HepG2 (cell line): ENCODE results near the gene HENMT1. TPM values are rescaled to one million over a fixed set of nuclear protein-coding genes. Genes with fewer than 3 reads are reported as not detected.

ENCODE experiments used
- ATAC-seq: fragments of 200-7000 bp; cut with Tn5 transposase; 3 replicates; pipeline ENCODE4 v1.9.1; 2020; ENCODE audit warnings: mild to moderate bottlenecking, moderate library complexity
- BruUV-seq: library from RNA; stranded (reverse); fragments of 400-500 nt; replicated peaks from 2 replicates; lab custom pipeline; 2021; lab: Mats Ljungman, UMichigan
- CTCF ChIA-PET: fragments of 300-600 bp; formaldehyde crosslinking; extraction: SDS; loops from one replicate; lab custom pipeline; 2021; ENCODE audit warnings: low total read pairs, inconsistent platforms, low intra/inter-chr PET ratio; lab: Yijun Ruan, JAX
- POLR2A ChIA-PET: fragments of 350-600 bp; sonication (Branson Sonifier 250); formaldehyde crosslinking; loops from one replicate; lab custom pipeline; 2020; ENCODE audit warnings: antibody characterized with exemption, inconsistent platforms; lab: Yijun Ruan, JAX
- DNase-seq: peaks from one replicate; pipeline ENCODE4 v3.0.0-alpha.2; 2015; ENCODE audit warnings: low spot score
- FAIRE-seq: peaks from 3 replicates; lab custom pipeline; 2011; peaks lifted over from hg19 to GRCh38; lab: Jason Lieb, UNC
- H2AFZ ChIP-seq: one replicate; pipeline ENCODE4 v1.6.1; 2011; ENCODE audit warnings: low read length, inconsistent platforms
- H3K27ac ChIP-seq: fragments of 300-600 bp; 3 replicates; pipeline ENCODE4 v1.8.0; 2011; ENCODE audit warnings: mixed run types, mild to moderate bottlenecking, mixed read lengths, low read length, inconsistent platforms; ENCODE audit not compliant: insufficient read depth; ENCODE audit errors: extremely low read length
- H3K27me3 ChIP-seq, 2 experiments: fragments of 200-600 bp in 1 of 2; 2 replicates in 1 of 2; 3 replicates in 1 of 2; pipeline versions ENCODE4 v1.6.0 to v1.8.0; 2011; ENCODE audit warnings: low read length in 2 of 2, mild to moderate bottlenecking in 2 of 2, moderate library complexity in 2 of 2, inconsistent platforms in 1 of 2; ENCODE audit not compliant: insufficient read depth in 2 of 2, control insufficient read depth in 1 of 2
- H3K36me3 ChIP-seq, 2 experiments: fragments of 200-600 bp in 1 of 2; replicated peaks in 1 of 2; 2 replicates in 1 of 2; 3 replicates in 1 of 2; pipeline versions ENCODE4 v1.5.1 to v1.8.0; 2011; ENCODE audit warnings: low read length in 2 of 2, inconsistent platforms in 1 of 2; ENCODE audit not compliant: insufficient read depth in 2 of 2, control insufficient read depth in 1 of 2
- H3K4me1 ChIP-seq: 2 replicates; pipeline ENCODE4 v1.5.1; 2012; ENCODE audit warnings: low read length, inconsistent platforms; ENCODE audit not compliant: insufficient read depth
- H3K4me2 ChIP-seq: 2 replicates; pipeline ENCODE4 v1.6.0; 2011; ENCODE audit warnings: low read depth, low read length, inconsistent platforms
- H3K4me3 ChIP-seq, 3 experiments: fragments of 200-600 bp in 1 of 3; sonication (generic), shearing (Covaris generic) in 1 of 3; replicated peaks in 1 of 3; 2 replicates each; pipeline ENCODE4 v1.5.1; 2011 to 2016; ENCODE audit warnings: low read length in 3 of 3, inconsistent platforms in 2 of 3, low read depth in 2 of 3, mild to moderate bottlenecking in 2 of 3, control low read depth in 1 of 3, mixed read lengths in 1 of 3; ENCODE audit not compliant: insufficient read depth in 1 of 3
- H3K79me2 ChIP-seq: one replicate; pipeline ENCODE4 v1.6.1; 2011; ENCODE audit warnings: low read length, inconsistent platforms; ENCODE audit not compliant: insufficient read depth
- H3K9ac ChIP-seq: 2 replicates; pipeline ENCODE4 v1.6.0; 2011; ENCODE audit warnings: mild to moderate bottlenecking, low read depth, low read length, inconsistent platforms; ENCODE audit not compliant: insufficient read depth
- H3K9me3 ChIP-seq: 2 replicates; pipeline ENCODE4 v1.5.1; 2012; ENCODE audit warnings: mild to moderate bottlenecking, low read length
- H4K20me1 ChIP-seq: 2 replicates; pipeline ENCODE4 v1.6.0; 2011; ENCODE audit warnings: inconsistent platforms, mild to moderate bottlenecking, low read length, moderate library complexity; ENCODE audit not compliant: insufficient read depth
- FUBP1 ChIP-seq: sonication (generic); formaldehyde crosslinking; IDR thresholded peaks from 2 replicates; pipeline ENCODE4 v1.5.1; 2020; ENCODE audit warnings: missing genetic modification reagents, mild to moderate bottlenecking, borderline replicate concordance
- GLMP ChIP-seq: sonication (generic); formaldehyde crosslinking; IDR thresholded peaks from 2 replicates; pipeline ENCODE4 v1.9.0; 2021; ENCODE audit warnings: missing genetic modification reagents, mild to moderate bottlenecking, borderline replicate concordance
- PLSCR1 ChIP-seq: sonication (generic); formaldehyde crosslinking; IDR thresholded peaks from 2 replicates; pipeline ENCODE4 v1.5.0; 2020; ENCODE audit warnings: missing genetic modification reagents, mild to moderate bottlenecking, borderline replicate concordance
- WGBS: methylation state at CpG from one replicate; pipeline ENCODE4 v1.1.6; 2017; ENCODE audit warnings: low lambda C conversion rate; 5-methylcytosine and 5-hydroxymethylcytosine counted together
- in situ Hi-C: cut with HindIII; loops from 2 replicates; pipeline ENCODE4 v1.10.0; 2017; ENCODE audit warnings: low pct_unique_long_range_greater_than_20kb; ENCODE audit not compliant: extremely low pct_ligation_motif_present
- intact Hi-C: fragments of 100-400 bp; cut with micrococcal nuclease; formaldehyde crosslinking; loops from one replicate; pipeline ENCODE4 v1.10.0; 2022; ENCODE audit not compliant: unreplicated experiment
- polyA plus RNA-seq, 8 experiments: library from polyadenylated mRNA; depleted of rRNA in 3 of 8; stranded (reverse) in 7 of 8; unstranded in 1 of 8; fragments of >200 nt; fragmentation: Illumina TruSeq in 4 of 8; extraction: Trizol in 4 of 8; gene quantifications; 2 replicates each; pipeline versions ENCODE4 v1.2.1 to v1.2.3, GENCODE V29; 2011 to 2016; ENCODE audit warnings: low read depth in 4 of 8, missing spikeins in 1 of 8, mixed read lengths in 1 of 8; ENCODE audit not compliant: insufficient read depth in 1 of 8
- total RNA-seq, 5 experiments: library from RNA; depleted of rRNA; stranded (reverse); fragments of >200 nt; fragmentation: Illumina TruSeq; extraction: Trizol; gene quantifications; 2 replicates each; pipeline ENCODE4 v1.2.3, GENCODE V29; 2016; ENCODE audit warnings: low read depth in 1 of 5

HENMT1 gene
- total and polyA plus RNA-seq, 2 of the 13 experiments (the other 11 are each of a cell fraction or from before 2014, with no cell fraction given) = not detected

DNA sequence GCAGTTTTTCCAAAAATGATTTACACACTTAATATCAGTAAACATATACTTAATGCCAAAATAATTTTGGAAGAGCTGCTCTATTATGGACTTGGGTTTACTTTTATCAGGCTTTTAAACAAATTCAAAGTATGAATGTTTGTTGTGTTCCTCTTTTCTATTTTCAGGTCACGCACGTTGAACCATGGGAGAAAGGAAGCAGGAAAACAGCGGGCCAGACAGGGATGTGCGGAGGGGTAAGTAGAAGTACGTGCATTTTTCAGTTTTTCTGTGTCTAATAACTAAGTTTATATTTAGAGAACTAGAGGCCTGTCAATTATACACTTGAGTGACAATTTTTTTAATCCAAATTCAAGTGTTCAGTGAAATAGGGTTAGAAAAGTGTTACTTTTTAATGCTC is 34.6 kb upstream of the HENMT1 start:
- DNase-seq = no peak
- ChIA-PET POLR2A (no interaction called here), CTCF (no interaction called here)
- H3K36me3 ChIP-seq = peaks cover 15 to 47% of the 10 kb centered on the region in 2 experiments
- intact Hi-C loops (no loop called here), in situ Hi-C loops (no loop called here)
- H3K4me3 ChIP-seq = peak overlapping the region in 1 of 3 experiments; percentile 93; a peak in 1 of 6 replicates
- ATAC-seq = no peak
- TF ChIP-seq GLMP (CRISPR knock-in tag) = no peak
- TF ChIP-seq PLSCR1 (CRISPR knock-in tag) = no peak
- TF ChIP-seq FUBP1 (CRISPR knock-in tag) = no peak
- H3K9ac ChIP-seq = no peak overlapping the region
- H3K4me2 ChIP-seq = peak overlapping the region; percentile 81
- 90% methylated on average over 5 of the region's 5 CpGs for WGBS
- H3K27me3 ChIP-seq = no peaks in the 10 kb centered on the region; a peak in 1 of 5 replicates
- no peaks in the 10 kb centered on the region for H3K9me3 ChIP-seq
- H4K20me1 ChIP-seq = peaks cover 25% of the 10 kb centered on the region
- BruUV-seq = no TSS peak
- no peak overlapping the region for H2AFZ ChIP-seq
- no peak for FAIRE-seq
- H3K79me2 ChIP-seq = peaks cover 48% of the 10 kb centered on the region
- no peak overlapping the region for H3K27ac ChIP-seq
- H3K4me1 ChIP-seq = peaks cover 24% of the 10 kb centered on the region
